HUDEP-2 (cell line): ENCODE measurements around the gene RNF128.
A peak's percentile ranks its signal among the peaks of the same experiment; 100 is the strongest.
"Not testable (repeated sequence)": the region's sequence is repeated elsewhere in the genome, so short reads cannot be mapped to it uniquely, and the experiment has no call there.

ENCODE experiments used
- DNase-seq, 76 experiments: peaks; one replicate each; lab custom pipeline; 2025; ENCODE audit not compliant: unreplicated experiment in 76 of 76; lab: John Stamatoyannopoulos, UW

Gene RNF128

DNA sequence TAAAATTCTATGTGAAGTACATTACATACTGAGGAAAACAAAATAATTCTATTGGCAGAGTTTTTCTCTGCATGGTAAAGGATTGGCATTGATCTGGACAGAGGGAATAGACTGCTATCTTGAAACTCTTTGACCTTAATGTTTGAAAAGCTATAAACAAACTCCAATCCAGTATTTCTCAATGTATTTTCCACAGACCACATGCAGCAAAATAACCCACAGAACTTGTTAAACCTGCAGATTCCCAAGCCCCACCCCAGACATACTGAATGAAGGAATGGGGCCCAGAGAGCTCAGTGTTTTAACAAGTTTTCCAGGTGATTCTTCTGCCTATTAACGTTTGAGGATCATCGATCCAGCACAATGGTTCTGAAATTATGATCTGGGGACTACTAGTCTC is 15.7 kb downstream of the RNF128 start:
- no peak for DNase-seq

DNA sequence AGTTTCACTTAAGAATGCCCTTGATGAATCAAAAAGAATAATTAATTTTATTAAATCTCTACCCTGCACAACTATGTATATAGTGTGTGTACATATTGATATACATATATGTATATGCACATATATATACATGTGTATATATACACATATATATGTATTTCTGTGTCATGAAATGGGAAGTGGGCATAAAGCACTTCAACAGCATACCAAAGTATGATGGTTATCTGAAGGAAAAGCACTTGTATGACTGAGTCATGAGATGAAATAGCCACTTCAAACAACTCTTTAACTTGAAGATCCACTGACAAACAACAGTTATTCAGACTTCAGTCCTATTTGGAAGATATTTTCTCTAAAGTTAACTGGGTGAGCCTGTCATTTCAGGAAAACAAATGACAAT is 16.3 kb downstream of the RNF128 start:
- no peak for DNase-seq

DNA sequence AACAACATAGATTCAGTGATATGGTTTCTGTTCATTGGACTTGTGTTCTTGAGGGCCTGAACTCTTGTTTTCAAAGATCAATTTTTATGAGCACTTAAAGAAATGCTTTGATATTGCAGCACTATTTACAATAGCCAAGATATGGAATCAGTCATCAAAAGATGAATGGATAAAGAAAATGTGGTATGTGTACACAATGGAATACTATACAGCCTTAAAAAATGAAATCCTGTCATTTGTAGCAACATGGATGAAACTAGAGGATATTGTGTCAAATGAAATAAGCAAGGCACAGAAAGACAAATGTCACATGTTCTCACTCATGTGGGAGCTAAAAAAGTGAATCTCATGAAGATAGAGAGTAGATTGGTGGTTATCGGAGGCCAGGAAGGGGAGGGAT is 21.9 kb downstream of the RNF128 start:
- DNase-seq = no peak

DNA sequence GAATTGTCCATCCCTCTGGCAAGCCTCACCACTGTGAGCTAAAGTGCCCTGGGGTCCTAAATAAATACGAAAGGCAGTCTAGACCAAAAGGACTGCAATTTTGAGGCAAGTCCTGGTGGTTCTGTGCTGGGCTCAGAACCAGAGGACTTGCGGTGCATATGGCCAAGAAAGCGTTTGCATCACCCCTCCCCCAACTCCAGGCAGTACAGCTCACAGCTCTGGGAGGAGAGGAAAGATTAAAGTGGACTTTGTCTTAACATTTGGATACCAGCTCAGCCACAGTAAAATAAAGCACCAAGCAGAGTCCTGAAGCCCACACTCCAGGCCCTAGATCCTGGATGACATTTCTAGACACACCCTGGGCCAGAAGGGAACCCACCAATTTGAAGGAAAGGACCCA is 24.9 kb downstream of the RNF128 start:
- no peak for DNase-seq

DNA sequence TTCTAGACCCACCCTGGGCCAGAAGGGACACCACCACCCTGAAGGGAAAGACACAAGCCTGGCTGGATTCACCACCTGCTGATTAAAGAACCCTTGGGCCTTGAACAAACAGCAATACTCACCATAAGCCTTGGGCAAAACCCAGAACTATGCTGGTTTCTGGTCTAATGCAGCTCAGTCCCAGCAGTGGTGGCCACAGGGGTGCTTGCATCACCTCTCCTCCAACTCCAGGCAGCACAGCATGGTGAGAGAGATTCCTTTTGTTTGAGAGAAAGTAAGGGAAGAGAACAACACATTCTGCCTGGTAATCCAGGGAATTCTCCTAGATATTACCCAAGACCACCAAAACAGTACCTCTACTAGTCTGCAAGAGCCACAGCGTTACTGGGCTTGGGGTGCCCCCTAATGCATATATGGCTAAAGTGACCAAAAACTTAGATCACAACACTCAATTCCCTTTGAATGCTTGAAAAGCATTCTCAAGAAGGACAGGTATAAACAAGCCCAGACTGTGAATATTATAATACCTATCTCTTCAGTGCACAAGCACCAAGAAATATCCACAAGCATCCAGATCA is 25.7 kb downstream of the RNF128 start:
- DNase-seq = no peak

- not testable (repeated sequence) for DNase-seq
Measured at GRCh38 chrX:106769288-106769687, 42.8 kb downstream of the RNF128 start.

GRCh38 chrX:106774981-106775380 is 48.5 kb downstream of the RNF128 start:
- DNase-seq = no peak

DNA sequence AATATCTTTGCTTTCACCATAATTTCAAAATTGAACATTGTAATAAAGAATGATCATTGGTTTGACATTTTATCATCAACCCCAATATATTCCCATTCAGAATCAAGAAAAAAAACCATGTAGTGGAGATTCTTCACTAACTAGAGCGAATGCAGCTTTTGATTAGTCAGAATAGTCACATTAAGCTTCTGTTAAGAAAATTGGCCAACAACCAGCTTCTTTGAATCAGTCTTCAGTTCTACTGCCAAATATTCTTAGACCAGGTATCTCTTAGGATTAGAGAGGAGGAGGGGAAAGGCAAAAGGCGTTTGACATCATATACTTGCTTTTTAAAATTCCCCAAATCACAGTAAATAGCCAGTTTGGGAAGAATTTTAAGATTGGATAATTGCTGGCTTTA is 53.8 kb downstream of the RNF128 start:
- no peak for DNase-seq

DNA sequence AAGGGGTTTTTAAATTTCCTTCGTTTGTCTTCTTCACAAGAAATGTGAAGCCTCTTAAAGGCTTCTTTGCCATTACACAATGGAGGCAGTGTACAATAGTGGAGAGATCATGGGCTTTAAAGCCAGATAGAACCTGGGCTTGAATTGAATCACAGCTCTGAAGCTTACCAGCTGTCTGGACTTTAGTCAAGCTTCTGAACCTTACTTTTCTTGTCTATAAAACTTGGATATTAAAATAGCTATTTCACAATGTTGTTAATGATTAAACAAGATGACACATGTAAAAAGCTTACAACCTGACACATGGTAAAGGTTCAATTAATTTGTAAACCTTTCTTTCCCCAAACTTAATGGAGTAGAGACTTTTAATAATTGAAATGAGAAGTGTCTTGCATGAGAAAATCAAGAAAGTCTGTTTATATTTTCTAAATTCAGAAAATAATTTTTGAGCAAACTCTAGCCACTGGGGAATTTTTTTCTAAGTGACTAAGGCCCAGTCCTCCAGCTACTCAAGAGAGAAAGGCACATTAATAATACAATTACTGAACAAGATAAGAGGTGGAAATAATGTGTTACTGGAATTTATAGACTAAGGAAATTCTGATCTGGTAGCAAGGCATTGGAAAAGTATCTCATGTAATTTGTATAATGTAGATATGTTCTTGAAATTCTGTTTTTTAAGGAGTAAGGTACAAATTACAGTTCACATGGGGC is 54.3 kb downstream of the RNF128 start:
- no peak for DNase-seq

DNA sequence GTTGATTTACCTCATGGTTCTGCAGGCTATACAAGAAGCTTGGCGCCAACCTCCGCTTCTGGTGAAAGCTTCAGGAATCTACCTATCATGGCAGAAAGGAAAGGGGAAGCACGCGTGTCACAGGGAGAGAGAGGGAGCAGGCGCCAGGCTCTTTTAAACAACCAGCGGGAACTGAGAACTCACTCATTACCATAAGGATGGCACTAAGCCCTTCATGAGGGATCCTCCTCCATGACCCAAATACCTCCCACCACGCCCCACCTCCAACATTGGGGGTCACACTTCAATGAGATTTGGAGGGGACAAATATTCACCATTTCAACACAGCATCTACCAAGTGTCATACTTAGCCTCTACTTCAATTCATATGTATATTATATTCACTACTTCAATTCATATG is 57.2 kb downstream of the RNF128 start:
- DNase-seq = no peak

DNA sequence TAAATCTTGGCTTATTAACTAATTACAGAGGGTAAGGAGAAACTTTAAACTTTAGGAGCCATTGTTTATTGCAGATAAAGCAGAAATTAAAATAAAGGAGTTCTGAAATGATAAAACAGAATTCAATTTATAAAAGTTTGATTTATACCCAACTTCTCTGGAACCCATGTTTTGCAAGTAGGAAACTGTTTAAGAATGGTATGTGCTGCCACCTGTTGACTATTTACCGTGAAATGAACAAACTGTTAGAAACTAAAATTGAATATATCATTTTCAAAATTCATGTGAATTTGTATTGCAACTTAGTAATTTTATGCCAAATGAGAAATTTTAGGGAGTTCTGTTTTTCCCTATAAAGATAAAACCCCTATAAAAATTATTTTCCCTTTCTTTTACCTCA is 65.0 kb downstream of the RNF128 start:
- DNase-seq = no peak

- DNase-seq = no peak
Measured at GRCh38 chrX:106802063-106802387, 75.5 kb downstream of the RNF128 start.

GRCh38 chrX:106802388-106803275 is 76.1 kb downstream of the RNF128 start, which contains the start of gene TBC1D8B:
Gene TBC1D8B, plus strand, starts transcription at chrX:106802673. Its CDS starts 181 bp downstream, at chrX:106802854.
- DNase-seq = peak in 64 of 76 experiments; percentile 0 to 64 (median 16)

DNA sequence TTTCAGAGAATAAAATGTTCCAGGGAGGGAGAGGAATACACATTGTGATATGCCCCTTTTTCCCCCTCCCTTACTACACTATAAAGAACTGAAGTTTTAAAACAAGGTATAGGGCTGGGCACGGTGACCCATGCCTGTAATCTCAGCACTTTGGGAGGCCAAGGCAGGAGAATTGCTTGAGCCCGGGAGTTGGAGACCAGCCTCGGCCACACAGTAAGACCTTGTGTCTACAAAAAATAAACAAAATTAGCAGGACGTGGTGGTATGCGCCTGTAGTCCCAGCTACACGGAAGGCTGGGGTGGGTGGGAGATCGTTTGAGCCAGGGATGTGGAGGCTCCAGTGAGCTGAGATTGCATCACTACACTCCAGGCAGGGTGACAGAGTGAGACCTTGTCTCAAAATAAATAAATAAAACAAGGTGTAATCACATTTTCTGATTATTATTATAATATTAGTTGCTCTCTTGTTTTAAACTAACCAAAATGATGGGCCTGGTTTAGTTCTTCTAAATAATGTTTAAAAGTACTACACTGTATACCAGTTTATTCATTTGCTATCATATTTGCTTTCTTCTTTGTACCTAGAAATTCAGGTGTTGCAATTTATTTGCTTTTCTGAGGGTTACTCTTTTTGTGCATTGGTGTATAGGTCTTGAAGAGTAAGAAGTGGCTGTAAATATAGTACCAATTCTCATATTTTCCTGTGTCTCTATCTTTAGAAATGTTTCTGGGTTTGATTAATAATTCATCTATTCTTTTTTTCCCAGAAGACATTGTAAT is 84.8 kb downstream of the RNF128 start:
- DNase-seq = no peak

- DNase-seq = not testable (repeated sequence)
Measured at GRCh38 chrX:106812930-106813329, 86.4 kb downstream of the RNF128 start.

GRCh38 chrX:106814093-106814492 is 87.6 kb downstream of the RNF128 start:
- not testable (repeated sequence) for DNase-seq
